ENCODE measurements around the gene NOSIP. TPM values are rescaled to one million over a fixed set of nuclear protein-coding genes. Genes with fewer than 3 reads are reported as not detected.
A peak's percentile ranks its signal among the peaks of the same experiment; 100 is the strongest.

The NOSIP gene
- total RNA-seq, 2 experiments from 2014 or later, result 202 to 203 TPM

- ATAC-seq (ENCODE audit: poor library complexity) (no peak), DNase-seq (peak in 1 of 14 experiments; percentile 7)
- H3K9me3 ChIP-seq (ENCODE audit: control insufficient read depth in 1 of 2, insufficient read depth in 1 of 2, low read length in 2 of 2), result no peaks in the 10 kb centered on the region
- H3K4me1 ChIP-seq (ENCODE audit: insufficient read depth, low read length), result peaks cover 36% of the 10 kb centered on the region
- H3K27me3 Mint-ChIP-seq, result no peaks in the 10 kb centered on the region
- H3K36me3 ChIP-seq (ENCODE audit: insufficient read depth, low read length), result no peaks in the 10 kb centered on the region
- ChIA-PET CTCF (interaction anchor here (0.6 to 0.9 kb wide), 2 partner anchors 39 to 76 kb away, joined by 3 read pairs; no protein-coding TSS in a partner anchor), POLR2A (interaction anchor here (0.7 kb wide), 1 partner anchor 62 kb away, joined by 4 read pairs; no protein-coding TSS in a partner anchor)
- H3K9me3 Mint-ChIP-seq, result no peaks in the 10 kb centered on the region
- no peak overlapping the region for H3K4me3 Mint-ChIP-seq
- no peaks in the 10 kb centered on the region for H3K27me3 ChIP-seq (ENCODE audit: control insufficient read depth in 1 of 2, insufficient read depth in 2 of 2, low read length in 2 of 2)
- intact Hi-C loops (cut with DNase I, micrococcal nuclease), result no loop called here
- TF ChIP-seq CTCF (IDR thresholded peaks at IDR 0.05), result no peak
- H3K27ac Mint-ChIP-seq, result no peak overlapping the region
- H3K27ac ChIP-seq (ENCODE audit: low read depth in 1 of 2, low read length in 2 of 2), result no peak overlapping the region
- H3K36me3 Mint-ChIP-seq (ENCODE audit: low read depth), result no peaks in the 10 kb centered on the region
- peaks cover 42% of the 10 kb centered on the region for H3K4me1 Mint-ChIP-seq (ENCODE audit: low read depth)
- no peak overlapping the region for H3K4me3 ChIP-seq (ENCODE audit: low read length)
Observed at GRCh38 chr19:49507803-49508494, 72.4 kb downstream of the NOSIP start.

DNA sequence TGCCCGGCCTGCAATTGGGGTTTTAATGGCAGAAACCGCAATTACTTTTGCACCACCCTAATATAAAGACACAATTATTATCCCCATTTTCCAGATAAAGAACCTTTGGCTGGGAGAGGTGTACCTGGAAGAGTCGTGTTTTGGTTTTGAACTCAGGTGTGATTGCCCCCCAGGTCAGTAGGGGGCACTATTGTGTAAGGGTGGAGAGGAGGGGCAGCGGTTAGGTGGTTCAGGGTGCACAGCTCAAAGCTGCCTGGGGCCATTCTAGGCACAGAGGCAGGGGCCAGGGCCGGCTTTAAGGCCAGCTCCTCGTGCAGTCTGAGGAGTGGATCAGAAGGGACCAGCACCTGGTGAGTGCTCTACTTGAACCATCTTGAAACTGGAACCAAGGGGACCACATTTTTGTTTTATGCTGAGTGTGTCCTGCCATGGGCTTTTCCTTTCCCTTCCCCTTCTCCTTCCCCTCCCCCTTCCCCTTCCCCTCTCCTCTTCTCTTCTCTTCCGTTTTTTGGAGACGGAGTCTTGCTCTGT, 73.7 kb downstream of the NOSIP start:
- H3K36me3 Mint-ChIP-seq (ENCODE audit: low read depth), result no peaks in the 10 kb centered on the region
- ATAC-seq (ENCODE audit: poor library complexity), result peak; percentile 80
- H3K27me3 Mint-ChIP-seq, result no peaks in the 10 kb centered on the region
- intact Hi-C loops (cut with DNase I, micrococcal nuclease), result loop anchor here (1.0 kb wide), 2 partner anchors 40 to 64 kb away; no protein-coding TSS in a partner anchor
- peaks cover 44% of the 10 kb centered on the region for H3K4me1 Mint-ChIP-seq (ENCODE audit: low read depth)
- ChIA-PET CTCF (interaction anchor here (0.6 to 1.3 kb wide), 14 partner anchors 16 to 73 kb away, joined by 3 to 14 read pairs (median 4); partner anchors contain the start of genes FLT3LG, NOSIP and RCN3), POLR2A (interaction anchor here (0.6 to 1.7 kb wide), 9 partner anchors 9 to 171 kb away, joined by 3 to 9 read pairs (median 4); partner anchors contain the start of gene RPS11)
- H3K9me3 Mint-ChIP-seq, result no peaks in the 10 kb centered on the region
- Histone ChIP-seq H3K27me3 (ENCODE audit: control insufficient read depth in 1 of 2, insufficient read depth in 2 of 2, low read length in 2 of 2) (no peaks in the 10 kb centered on the region), H3K4me3 (ENCODE audit: low read length) (no peak overlapping the region), H3K4me1 (ENCODE audit: insufficient read depth, low read length) (peaks cover 36% of the 10 kb centered on the region), H3K9me3 (ENCODE audit: control insufficient read depth in 1 of 2, insufficient read depth in 1 of 2, low read length in 2 of 2) (no peaks in the 10 kb centered on the region), H3K27ac (ENCODE audit: low read depth in 1 of 2, low read length in 2 of 2) (no peak overlapping the region), H3K36me3 (ENCODE audit: insufficient read depth, low read length) (no peaks in the 10 kb centered on the region)
- peak; percentile 70 to 89 (median 74) for DNase-seq
- H3K27ac Mint-ChIP-seq, result peak overlapping the region; percentile 43
- TF ChIP-seq CTCF (IDR thresholded peaks at IDR 0.05), result peak; percentile 83
- H3K4me3 Mint-ChIP-seq, result peak overlapping the region; percentile 23

Other genes with a start within 250 kb of the NOSIP start
- 100 to 1,000 TPM; 329 to 350 TPM for gene CD37, start 245.2 kb downstream of the NOSIP start, total RNA-seq
- not detected for gene TEAD2, start 218.1 kb downstream of the NOSIP start, total RNA-seq
- gene DKKL1, start 216.7 kb downstream of the NOSIP start, total RNA-seq, result not detected
- gene KASH5, start 192.3 kb downstream of the NOSIP start, total RNA-seq, result not detected
- not detected for gene PTH2, start 157.1 kb downstream of the NOSIP start, total RNA-seq
- not detected for gene GFY, start 155.2 kb downstream of the NOSIP start, total RNA-seq
- not detected for gene SLC17A7, start 139.0 kb downstream of the NOSIP start, total RNA-seq
- gene PIH1D1, start 128.7 kb downstream of the NOSIP start, total RNA-seq, result 100 to 1,000 TPM; 145 to 151 TPM
- 10 to 100 TPM; 25.1 to 25.8 TPM for gene ALDH16A1, start 127.3 kb downstream of the NOSIP start, total RNA-seq
- gene FLT3LG, start 106.3 kb downstream of the NOSIP start, total RNA-seq, result 100 to 1,000 TPM; 311 to 325 TPM
- 1,000 to 10,000 TPM; 5,328 to 5,481 TPM for gene RPL13A, start 92.9 kb downstream of the NOSIP start, total RNA-seq
- 1,000 to 10,000 TPM; 2,912 to 3,041 TPM for gene RPS11, start 84.1 kb downstream of the NOSIP start, total RNA-seq
- gene FCGRT, start 67.9 kb downstream of the NOSIP start, total RNA-seq, result 10 to 100 TPM; 50.2 to 52.5 TPM
- gene RCN3, start 52.6 kb downstream of the NOSIP start, total RNA-seq, result 1 to 10 TPM; 4.8 to 7.8 TPM
- gene PRRG2, start 760 bp upstream of the NOSIP start, total RNA-seq, result under 1 TPM; 0.49 to 0.78 TPM
- 10 to 100 TPM; 41.7 to 42.2 TPM for gene PRR12, start 10.6 kb upstream of the NOSIP start, total RNA-seq
- gene RRAS, start 59.6 kb upstream of the NOSIP start, total RNA-seq, result 1 to 10 TPM; 4.2 to 4.7 TPM
- 10 to 100 TPM; 30.6 to 34.8 TPM for gene SCAF1, start 61.7 kb upstream of the NOSIP start, total RNA-seq
- gene IRF3, start 85.3 kb upstream of the NOSIP start, total RNA-seq, result 100 to 1,000 TPM; 109 to 119 TPM
- gene BCL2L12, start 85.4 kb upstream of the NOSIP start, total RNA-seq, result 10 to 100 TPM in 1 of 2 experiments, 1 to 10 TPM in 1; 9.9 to 11.3 TPM
- gene PRMT1, start 96.7 kb upstream of the NOSIP start, total RNA-seq, result 10 to 100 TPM; 41.5 to 46.4 TPM
- 1 to 10 TPM; 2.1 to 2.5 TPM for gene ADM5, start 109.0 kb upstream of the NOSIP start, total RNA-seq
- under 1 TPM; 0.47 to 0.59 TPM for gene CPT1C, start 110.6 kb upstream of the NOSIP start, total RNA-seq
- 1 to 10 TPM; 2.1 to 2.9 TPM for gene TSKS, start 182.8 kb upstream of the NOSIP start, total RNA-seq
- 10 to 100 TPM; 28.2 to 28.9 TPM for gene AP2A1, start 186.4 kb upstream of the NOSIP start, total RNA-seq
- 10 to 100 TPM; 14.9 to 15.2 TPM for gene FUZ, start 232.7 kb upstream of the NOSIP start, total RNA-seq
- 10 to 100 TPM; 67.2 to 67.8 TPM for gene MED25, start 237.7 kb upstream of the NOSIP start, total RNA-seq

All from CD4-positive, alpha-beta T cell (primary cell).